HG02852 (cell line): ENCODE results near the gene SLC25A30.
"Not testable (repeated sequence)": the region's sequence is repeated elsewhere in the genome, so short reads cannot be mapped to it uniquely, and the experiment has no call there.

Source experiments
- ATAC-seq: cut with Tn5 transposase; IDR thresholded peaks from one replicate; pipeline ENCODE4 v1.9.1; 2021; ENCODE audit warnings: mild to moderate bottlenecking, moderate library complexity; ENCODE audit not compliant: unreplicated experiment

The SLC25A30 gene

DNA sequence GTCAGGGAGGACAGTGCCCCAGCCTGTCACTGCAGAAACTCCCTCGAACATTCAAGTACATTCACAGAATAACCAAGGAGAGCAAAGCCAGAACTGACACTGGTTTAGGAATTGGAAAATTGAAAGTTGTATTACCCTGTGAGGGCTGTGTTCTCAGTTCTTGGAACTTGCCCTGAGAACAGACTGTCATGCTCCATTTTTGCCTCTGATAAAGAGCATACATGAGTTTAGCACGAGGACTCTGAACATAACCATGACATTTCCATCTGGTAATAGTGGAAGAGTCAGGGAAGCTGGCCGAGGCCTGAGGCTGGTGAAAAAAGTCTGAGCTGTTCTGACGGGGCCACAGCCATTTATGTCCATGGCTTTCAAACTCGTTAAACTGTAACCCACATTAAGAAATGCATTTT, 15.2 kb upstream of the SLC25A30 start:
- no peak for ATAC-seq

DNA sequence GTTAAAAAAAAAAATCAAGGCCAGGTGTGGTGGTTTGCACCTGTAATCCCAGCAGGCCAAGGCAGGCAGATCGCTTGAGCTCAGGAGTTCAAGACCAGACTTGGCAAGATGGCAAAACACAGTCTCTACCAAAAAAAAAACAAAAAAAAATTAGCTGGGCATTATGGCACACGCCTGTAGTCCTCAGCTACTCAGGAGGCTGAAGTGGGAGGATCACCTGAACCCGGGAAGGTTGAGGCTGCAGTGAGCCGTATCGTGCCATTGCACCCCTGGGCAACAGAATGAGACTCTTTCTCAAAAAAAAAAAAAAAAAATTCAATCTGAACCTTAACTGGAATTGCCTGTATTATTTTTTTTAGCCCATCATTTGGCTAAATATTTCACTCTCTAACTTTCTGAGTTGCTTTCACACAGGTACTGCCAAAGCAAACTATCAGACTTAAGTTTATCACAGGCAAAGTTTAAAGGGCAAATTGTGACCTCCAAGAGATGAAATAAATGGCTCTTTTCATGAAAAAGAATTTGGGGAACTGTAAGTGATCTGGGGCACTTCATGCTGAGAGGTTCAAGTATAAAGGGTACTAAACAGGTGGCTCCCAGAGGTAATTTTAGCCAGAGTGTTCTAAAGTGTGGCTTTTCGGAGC, 14.7 kb upstream of the SLC25A30 start:
- ATAC-seq, result no peak

DNA sequence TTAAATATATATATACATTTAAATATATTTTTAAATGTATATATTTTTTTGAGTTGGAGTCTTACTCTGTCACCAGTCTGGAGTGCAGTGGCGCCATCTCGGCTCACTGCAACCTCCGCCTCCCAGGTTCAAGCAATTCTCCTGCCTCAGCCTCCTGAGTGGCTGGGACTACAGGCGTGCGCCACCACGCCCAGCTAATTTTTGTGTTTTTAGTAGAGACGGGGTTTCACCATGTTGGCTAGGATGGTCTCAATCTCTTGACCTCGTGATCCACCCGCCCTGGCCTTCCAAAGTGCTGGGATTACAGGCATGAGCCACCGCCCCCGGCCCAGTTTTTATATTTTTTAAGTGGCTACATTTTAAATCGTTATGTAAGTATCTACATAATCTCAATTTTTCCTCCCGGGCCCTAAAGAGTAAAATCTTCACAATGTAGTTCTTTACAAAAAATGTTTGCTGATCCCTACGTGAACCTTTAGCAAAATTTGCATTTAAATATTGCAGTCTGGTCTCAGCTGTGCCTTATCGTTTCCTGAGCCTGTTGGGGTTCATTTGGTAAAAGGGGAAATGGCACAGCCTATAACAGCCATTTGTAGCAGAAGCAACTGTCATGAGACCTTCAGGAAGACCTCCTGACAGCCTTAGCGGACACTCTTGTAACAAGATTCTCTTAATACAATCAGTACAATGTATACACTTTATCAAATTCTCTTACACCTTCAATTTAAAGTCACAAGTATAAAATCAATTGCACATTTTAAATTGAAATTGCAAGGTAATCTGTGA, 8.1 kb upstream of the SLC25A30 start:
- not testable (repeated sequence) for ATAC-seq

- ATAC-seq, result no peak
Measured at GRCh38 chr13:45422731-45423292, 4.6 kb upstream of the SLC25A30 start.

DNA sequence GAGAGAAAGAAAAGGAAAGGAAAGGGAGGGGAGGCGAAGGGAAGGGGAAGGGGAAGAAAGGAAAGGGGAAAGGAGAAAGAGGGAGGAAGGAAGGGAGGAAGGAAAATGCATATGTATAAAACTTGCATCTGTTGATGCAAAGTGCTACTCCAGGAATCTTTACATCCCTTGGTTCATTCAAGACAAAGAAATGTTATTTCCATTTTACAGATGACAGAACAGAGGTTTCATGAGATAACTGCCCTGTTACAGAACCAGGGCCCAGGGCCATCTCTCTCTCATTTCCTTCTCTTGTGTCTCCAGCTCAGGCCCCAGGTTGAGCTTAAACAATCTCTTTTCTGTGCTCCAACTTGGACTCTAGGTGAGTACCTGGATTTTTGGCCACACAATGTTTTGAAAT, 1.8 kb upstream of the SLC25A30 start:
- ATAC-seq, result no peak

- not testable (repeated sequence) for ATAC-seq
Measured at GRCh38 chr13:45419389-45419788, 1.2 kb upstream of the SLC25A30 start.

- no peak for ATAC-seq
Measured at GRCh38 chr13:45416516-45417128, 1.6 kb downstream of the SLC25A30 start.

DNA sequence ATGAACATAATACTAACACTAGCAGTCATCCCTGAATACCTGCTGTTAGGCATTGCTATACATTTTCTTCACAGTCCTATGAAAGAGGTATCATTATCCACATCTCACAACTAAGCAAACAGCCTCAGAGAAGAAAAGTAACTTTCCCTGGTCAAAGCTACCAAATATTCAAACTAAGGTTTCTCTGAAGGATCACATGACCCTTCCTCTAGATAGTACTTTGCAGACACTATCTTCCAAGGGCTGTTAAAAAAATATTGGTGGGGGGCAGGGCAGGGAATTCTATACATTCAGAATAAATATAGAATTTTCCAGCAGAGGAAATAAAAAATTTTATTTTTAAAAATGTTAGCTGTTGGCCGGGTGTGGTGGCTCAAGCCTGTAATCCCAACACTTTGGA, 3.1 kb downstream of the SLC25A30 start:
- no peak for ATAC-seq

- no peak for ATAC-seq
Measured at GRCh38 chr13:45413826-45414307, 4.3 kb downstream of the SLC25A30 start.

DNA sequence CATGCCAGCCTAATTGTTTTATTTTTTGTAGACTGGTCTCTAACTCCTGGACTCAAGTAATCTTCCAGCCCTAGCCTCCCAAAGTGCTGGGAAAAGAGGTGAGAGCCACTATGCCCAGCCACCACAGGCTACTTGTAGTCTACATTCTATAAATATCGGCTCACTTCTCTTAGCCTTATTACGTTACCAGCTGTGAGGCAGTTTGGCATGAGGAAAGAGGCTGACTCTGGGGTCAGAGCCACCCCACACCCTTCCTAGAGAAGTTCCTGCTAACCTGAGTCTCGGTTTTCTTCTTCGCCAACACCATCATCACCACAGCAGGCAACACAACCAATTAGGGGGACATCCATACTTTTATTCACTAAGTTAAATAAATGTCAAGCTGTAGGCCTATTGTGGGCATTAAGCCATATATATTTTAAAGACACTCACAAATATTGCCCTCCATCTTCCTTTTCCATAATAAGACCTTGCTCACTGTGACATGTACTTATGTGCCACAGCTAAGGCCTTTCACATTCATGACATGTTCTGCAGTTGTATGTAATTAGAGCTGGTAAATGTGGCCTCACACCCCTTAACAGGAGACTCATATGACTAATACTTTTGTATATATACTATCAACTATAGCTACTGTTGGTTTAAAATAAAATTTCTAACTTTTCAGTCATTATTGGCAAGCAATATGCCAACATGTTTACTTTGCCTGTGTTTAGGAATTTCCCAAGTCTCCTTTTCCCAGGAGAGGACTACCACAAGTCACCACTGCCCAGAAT, 5.7 kb downstream of the SLC25A30 start:
- ATAC-seq, result no peak

GRCh38 chr13:45411631-45412030, 6.5 kb downstream of the SLC25A30 start:
- no peak for ATAC-seq

- no peak for ATAC-seq
Measured at GRCh38 chr13:45411221-45411620, 7.0 kb downstream of the SLC25A30 start.

GRCh38 chr13:45410466-45410865, 7.7 kb downstream of the SLC25A30 start:
- no peak for ATAC-seq

- no peak for ATAC-seq
Measured at GRCh38 chr13:45410001-45410400, 8.2 kb downstream of the SLC25A30 start.

DNA sequence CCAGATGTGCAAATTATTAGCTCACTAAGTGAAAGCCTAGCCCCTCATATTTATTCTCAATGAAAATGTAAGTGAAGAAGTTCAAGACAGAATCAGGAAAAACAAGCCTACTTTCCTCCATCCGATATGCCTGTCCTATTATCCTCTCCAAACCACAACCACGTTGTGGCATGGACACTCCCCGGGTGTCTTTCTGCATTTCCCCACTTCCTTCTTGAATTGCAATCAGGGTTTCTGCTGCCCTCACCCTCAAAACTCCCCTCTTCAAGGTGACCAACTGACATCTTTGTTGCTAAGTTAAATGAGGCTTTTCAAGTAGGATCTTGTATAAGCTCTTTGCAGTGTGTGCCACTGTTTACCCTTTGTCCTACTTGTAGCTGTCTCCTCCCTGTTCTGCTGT, 11.8 kb downstream of the SLC25A30 start:
- ATAC-seq, result no peak

GRCh38 chr13:45403081-45403480, 15.1 kb downstream of the SLC25A30 start:
- no peak for ATAC-seq

DNA sequence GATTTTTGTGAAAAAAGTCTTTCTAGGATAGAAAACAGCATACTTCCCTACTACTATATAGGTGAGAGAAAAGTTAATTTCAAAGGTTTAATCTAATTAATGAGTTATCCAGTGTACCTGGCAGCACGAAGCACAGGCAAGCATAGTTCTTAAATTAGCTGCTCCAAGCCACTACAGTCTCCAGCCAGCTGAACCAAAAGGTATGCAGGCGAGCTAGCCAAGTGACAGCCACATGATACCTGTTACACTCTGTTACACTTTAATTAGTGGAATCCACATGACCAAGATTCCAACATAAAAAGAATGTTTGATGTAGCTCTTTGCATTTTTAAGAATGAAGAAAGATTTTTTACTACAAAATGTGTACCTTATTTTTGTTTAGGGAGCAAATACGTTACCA, 15.5 kb downstream of the SLC25A30 start:
- ATAC-seq, result no peak

DNA sequence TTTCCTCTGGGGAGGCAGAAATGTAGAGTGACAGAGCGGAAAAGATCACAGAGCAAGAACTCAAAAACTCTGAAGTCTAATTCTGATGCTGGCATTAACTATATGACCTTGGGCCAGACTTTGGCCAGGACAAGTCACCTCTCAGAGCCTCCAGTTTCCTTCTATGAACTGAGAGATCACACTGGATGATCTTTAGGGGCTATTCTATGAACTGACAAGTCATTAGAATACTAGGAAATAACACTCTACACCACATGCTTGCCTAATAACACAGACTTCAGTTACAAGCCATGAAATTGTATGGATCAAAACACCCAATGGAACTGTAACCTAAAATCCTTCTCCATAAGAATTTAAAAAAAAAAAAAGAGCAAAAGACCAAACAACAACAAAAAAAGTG, 16.9 kb downstream of the SLC25A30 start:
- ATAC-seq, result no peak

GRCh38 chr13:45398877-45399276, 19.3 kb downstream of the SLC25A30 start:
- ATAC-seq, result no peak

DNA sequence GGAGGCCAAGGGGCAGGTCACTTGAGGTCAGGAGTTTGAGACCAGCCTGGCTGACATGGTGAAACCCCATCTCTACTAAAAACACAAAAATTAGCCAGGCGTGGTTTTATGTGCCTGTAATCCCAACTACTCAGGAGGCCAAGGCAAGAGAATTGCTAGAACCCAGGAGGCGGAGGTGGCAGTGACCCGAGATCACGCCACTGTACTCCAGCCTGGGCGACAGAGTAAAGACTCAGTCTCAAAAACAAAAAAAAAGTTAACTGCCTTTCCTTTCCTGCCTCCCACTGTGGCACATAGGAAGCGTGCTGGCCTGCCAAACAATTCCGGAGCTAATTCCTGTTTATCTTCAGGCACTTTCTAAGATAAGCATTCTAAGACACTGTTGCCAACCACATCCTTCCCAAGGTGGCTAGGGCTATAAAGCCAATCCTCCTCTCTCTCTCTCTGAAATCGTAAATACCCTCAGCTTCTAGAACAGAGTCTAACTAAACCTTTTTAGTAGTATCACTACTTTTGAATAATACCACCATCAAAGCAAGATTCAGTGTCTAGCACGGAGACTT, 21.6 kb downstream of the SLC25A30 start:
- no peak for ATAC-seq
